ENCODE measurements around the gene CAPN1.

The CAPN1 gene

DNA sequence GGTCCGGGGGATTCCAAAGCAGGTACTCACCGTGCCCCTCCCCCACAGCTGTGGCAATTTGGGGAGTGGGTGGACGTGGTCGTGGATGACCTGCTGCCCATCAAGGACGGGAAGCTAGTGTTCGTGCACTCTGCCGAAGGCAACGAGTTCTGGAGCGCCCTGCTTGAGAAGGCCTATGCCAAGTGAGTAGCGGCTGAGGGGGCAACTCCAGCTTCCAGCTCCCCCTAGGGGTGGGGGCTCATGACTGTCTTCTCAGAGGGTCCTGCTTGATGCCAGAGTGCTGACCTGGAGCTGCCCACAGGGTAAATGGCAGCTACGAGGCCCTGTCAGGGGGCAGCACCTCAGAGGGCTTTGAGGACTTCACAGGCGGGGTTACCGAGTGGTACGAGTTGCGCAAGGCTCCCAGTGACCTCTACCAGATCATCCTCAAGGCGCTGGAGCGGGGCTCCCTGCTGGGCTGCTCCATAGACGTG lies 4.2 kb downstream of the CAPN1 start:
- no peak for DNase-seq (ENCODE audit: low read depth in 1 of 2, low spot score in 1 of 2)
- TF ChIP-seq, protein P1, sequence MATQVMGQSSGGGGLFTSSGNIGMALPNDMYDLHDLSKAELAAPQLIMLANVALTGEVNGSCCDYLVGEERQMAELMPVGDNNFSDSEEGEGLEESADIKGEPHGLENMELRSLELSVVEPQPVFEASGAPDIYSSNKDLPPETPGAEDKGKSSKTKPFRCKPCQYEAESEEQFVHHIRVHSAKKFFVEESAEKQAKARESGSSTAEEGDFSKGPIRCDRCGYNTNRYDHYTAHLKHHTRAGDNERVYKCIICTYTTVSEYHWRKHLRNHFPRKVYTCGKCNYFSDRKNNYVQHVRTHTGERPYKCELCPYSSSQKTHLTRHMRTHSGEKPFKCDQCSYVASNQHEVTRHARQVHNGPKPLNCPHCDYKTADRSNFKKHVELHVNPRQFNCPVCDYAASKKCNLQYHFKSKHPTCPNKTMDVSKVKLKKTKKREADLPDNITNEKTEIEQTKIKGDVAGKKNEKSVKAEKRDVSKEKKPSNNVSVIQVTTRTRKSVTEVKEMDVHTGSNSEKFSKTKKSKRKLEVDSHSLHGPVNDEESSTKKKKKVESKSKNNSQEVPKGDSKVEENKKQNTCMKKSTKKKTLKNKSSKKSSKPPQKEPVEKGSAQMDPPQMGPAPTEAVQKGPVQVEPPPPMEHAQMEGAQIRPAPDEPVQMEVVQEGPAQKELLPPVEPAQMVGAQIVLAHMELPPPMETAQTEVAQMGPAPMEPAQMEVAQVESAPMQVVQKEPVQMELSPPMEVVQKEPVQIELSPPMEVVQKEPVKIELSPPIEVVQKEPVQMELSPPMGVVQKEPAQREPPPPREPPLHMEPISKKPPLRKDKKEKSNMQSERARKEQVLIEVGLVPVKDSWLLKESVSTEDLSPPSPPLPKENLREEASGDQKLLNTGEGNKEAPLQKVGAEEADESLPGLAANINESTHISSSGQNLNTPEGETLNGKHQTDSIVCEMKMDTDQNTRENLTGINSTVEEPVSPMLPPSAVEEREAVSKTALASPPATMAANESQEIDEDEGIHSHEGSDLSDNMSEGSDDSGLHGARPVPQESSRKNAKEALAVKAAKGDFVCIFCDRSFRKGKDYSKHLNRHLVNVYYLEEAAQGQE (IDR thresholded peaks at IDR 0.05; ENCODE audit: insufficient replicate concordance, low read depth) = no peak
- no peak for TF ChIP-seq GABPA (IDR thresholded peaks at IDR 0.05; ENCODE audit: low read depth)
- TF ChIP-seq POLR2AphosphoS5 (IDR thresholded peaks at IDR 0.05; ENCODE audit: low read depth) = no peak
- TF ChIP-seq, protein P2, sequence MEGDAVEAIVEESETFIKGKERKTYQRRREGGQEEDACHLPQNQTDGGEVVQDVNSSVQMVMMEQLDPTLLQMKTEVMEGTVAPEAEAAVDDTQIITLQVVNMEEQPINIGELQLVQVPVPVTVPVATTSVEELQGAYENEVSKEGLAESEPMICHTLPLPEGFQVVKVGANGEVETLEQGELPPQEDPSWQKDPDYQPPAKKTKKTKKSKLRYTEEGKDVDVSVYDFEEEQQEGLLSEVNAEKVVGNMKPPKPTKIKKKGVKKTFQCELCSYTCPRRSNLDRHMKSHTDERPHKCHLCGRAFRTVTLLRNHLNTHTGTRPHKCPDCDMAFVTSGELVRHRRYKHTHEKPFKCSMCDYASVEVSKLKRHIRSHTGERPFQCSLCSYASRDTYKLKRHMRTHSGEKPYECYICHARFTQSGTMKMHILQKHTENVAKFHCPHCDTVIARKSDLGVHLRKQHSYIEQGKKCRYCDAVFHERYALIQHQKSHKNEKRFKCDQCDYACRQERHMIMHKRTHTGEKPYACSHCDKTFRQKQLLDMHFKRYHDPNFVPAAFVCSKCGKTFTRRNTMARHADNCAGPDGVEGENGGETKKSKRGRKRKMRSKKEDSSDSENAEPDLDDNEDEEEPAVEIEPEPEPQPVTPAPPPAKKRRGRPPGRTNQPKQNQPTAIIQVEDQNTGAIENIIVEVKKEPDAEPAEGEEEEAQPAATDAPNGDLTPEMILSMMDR (IDR thresholded peaks at IDR 0.05; ENCODE audit: insufficient read depth, low read length) = no peak
- TF ChIP-seq SPI1 (IDR thresholded peaks at IDR 0.05; ENCODE audit: borderline replicate concordance, low read depth) = no peak
- Histone ChIP-seq H3K27me3 (ENCODE audit: insufficient read depth, poor library complexity, severe bottlenecking) (no peaks in the 10 kb centered on the region), H3K4me3 (replicated peaks; ENCODE audit: insufficient read depth, low read length) (no peak overlapping the region), H3K27ac (replicated peaks) (no peak overlapping the region)

DNA sequence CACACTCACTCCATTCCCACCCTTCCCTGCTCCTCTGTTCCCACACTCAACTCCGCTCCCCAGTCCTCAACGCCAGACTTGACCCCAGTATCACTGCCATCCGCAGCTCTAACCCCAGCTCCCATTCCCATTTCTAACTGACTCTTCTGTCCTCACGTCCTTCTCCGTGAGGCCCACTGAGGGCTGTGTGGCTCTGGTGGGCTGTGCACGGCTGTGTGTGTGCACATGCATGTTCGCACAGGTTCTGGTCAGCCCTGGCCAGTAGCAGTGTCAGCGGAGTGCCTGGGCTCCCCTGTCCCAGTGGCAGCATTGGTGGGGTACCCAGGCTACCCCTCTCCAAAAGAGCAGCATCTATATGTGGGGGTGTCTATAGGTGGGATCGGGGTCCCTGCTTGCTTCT lies 5.0 kb downstream of the CAPN1 start:
- TF ChIP-seq GABPA (IDR thresholded peaks at IDR 0.05; ENCODE audit: low read depth) = no peak
- TF ChIP-seq, protein P2 (IDR thresholded peaks at IDR 0.05; ENCODE audit: insufficient read depth, low read length) = no peak
- no peak for TF ChIP-seq POLR2AphosphoS5 (IDR thresholded peaks at IDR 0.05; ENCODE audit: low read depth)
- TF ChIP-seq, protein P1 (IDR thresholded peaks at IDR 0.05; ENCODE audit: insufficient replicate concordance, low read depth) = no peak
- TF ChIP-seq SPI1 (IDR thresholded peaks at IDR 0.05; ENCODE audit: borderline replicate concordance, low read depth) = no peak
- H3K4me3 ChIP-seq (replicated peaks; ENCODE audit: insufficient read depth, low read length) = no peak overlapping the region
- DNase-seq (ENCODE audit: low read depth in 1 of 2, low spot score in 1 of 2) = no peak
- H3K27ac ChIP-seq (replicated peaks) = no peak overlapping the region
- H3K27me3 ChIP-seq (ENCODE audit: insufficient read depth, poor library complexity, severe bottlenecking) = no peaks in the 10 kb centered on the region

DNA sequence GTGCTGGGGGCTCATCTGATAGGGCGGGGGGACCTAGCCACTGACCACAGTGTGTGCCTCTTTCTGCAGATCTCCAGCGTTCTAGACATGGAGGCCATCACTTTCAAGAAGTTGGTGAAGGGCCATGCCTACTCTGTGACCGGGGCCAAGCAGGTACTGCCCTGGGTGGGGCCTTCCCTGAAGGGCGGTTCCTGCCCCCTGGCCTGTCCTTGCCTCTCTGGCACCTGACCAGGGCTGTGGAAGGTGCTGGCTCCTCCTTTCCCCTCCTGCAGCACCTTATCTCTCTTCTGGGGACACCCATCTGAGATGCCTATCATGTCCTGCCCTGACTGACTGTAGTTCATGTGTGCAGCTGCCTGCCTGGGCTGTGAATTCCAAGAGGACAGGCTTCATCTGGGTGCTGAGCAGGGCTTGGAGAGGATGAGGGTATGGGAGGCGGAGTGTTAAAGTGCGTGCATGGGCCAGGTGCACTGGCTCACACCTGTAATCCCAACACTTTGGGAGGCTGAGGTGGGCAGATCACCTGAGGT lies 5.5 kb downstream of the CAPN1 start:
- DNase-seq (ENCODE audit: low read depth in 1 of 2, low spot score in 1 of 2) = no peak
- no peak for TF ChIP-seq POLR2AphosphoS5 (IDR thresholded peaks at IDR 0.05; ENCODE audit: low read depth)
- TF ChIP-seq, protein P1 (IDR thresholded peaks at IDR 0.05; ENCODE audit: insufficient replicate concordance, low read depth) = no peak
- TF ChIP-seq GABPA (IDR thresholded peaks at IDR 0.05; ENCODE audit: low read depth) = no peak
- TF ChIP-seq SPI1 (IDR thresholded peaks at IDR 0.05; ENCODE audit: borderline replicate concordance, low read depth) = no peak
- TF ChIP-seq, protein P2 (IDR thresholded peaks at IDR 0.05; ENCODE audit: insufficient read depth, low read length) = no peak
- no peaks in the 10 kb centered on the region for H3K27me3 ChIP-seq (ENCODE audit: insufficient read depth, poor library complexity, severe bottlenecking)

More for the DNA sequence above, 5.5 kb downstream of the CAPN1 start:
- H3K27ac ChIP-seq (replicated peaks) = no peak overlapping the region
- no peak overlapping the region for H3K4me3 ChIP-seq (replicated peaks; ENCODE audit: insufficient read depth, low read length)
